Stimulated activated effector memory CD8-positive, alpha-beta T cell treated with anti-CD3 and anti-CD28 coated beads, Interleukin-12 subunit alpha, Interleukin-12 subunit beta, amount 100 ng/mL, for 72 hours (primary cell): Measurements from ENCODE around the gene FMO2.

ENCODE experiments used
- ATAC-seq: fragments of 150-1000 bp; cut with Tn5 transposase; 2 replicates; pipeline ENCODE4 v1.10.0; 2021
- DNase-seq, 2 donors: peaks; one replicate each; pipeline ENCODE4 v3.0.0; 2021 to 2022; ENCODE audit warnings: low spot score in 2 of 2
- H3K27ac Mint-ChIP-seq: one replicate; pipeline ENCODE4 v1.8.0; 2022; ENCODE audit warnings: mild to moderate bottlenecking, mixed read lengths
- H3K36me3 Mint-ChIP-seq: one replicate; pipeline ENCODE4 v1.8.0; 2022; ENCODE audit warnings: mild to moderate bottlenecking, mixed read lengths
- H3K4me1 Mint-ChIP-seq: one replicate; pipeline ENCODE4 v1.8.0; 2022; ENCODE audit warnings: mixed read lengths
- H3K4me3 Mint-ChIP-seq: one replicate; pipeline ENCODE4 v1.8.0; 2022; ENCODE audit warnings: mild to moderate bottlenecking, mixed read lengths
- H3K9me3 Mint-ChIP-seq: one replicate; pipeline ENCODE4 v1.8.0; 2022; ENCODE audit warnings: mixed read lengths

The FMO2 gene

DNA sequence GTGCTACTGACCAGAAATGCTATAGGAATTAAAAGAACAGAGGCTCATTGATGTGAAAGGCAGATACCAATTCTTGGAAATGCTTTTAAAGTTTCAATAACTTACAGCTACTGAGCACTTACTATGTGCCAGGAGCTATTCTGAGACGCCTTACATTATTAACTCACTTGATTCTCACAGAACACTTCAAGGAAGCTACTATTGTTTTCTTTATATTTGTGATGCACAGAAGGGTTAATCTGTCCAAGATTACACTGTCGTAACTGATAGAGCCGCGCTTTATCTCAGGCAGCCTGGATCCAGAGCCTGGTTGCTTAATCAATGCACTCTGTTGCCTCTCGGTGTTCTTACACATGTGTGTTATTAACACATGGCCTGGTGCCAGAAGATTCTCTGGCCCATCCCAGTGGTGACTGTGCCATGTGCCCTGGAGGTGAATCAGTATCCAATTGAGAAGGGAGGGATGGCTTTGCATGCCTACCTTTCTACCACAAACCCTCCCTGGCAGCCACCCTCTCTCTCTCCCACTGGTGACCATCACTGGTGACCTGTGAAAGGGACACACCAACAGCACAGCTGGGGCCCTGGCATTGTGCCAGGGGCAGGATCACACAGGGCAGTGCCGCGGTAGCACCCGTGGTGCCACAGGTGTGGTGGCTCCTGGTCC, 72.0 kb downstream of the FMO2 start:
- Mint-ChIP-seq H3K36me3 (no peaks in the 10 kb centered on the region), H3K27ac (no peak overlapping the region)
- no peak for DNase-seq

DNA sequence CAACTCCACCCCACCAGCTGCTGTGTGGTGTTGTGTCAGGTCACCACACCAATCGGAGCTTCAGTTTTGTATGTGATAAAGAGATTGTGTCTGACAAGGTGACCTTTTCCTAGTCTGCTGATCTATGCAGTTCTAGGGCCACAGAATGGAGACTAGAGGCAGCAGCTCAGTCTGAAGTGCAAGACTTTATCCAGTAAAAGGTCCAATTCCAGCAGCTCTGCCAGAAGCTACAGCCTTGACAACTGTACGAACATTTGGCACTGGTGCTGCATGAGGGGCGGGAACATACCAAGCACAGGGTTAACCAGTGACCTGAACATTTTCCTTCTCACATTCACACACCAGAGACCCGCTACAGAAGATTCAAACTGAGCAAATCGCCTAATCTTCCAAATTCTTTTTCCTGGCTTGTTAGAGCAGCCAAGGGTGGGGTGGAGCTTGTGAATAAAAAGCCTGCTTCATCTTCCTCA, 72.5 kb downstream of the FMO2 start:
- no peaks in the 10 kb centered on the region for H3K9me3 Mint-ChIP-seq
- DNase-seq, result no peak
- H3K27ac Mint-ChIP-seq, result no peak overlapping the region
- H3K4me3 Mint-ChIP-seq, result no peak overlapping the region
- H3K36me3 Mint-ChIP-seq, result no peaks in the 10 kb centered on the region
- ATAC-seq, result no peak
- H3K4me1 Mint-ChIP-seq, result peaks cover under 1% of the 10 kb centered on the region

More for the DNA sequence above, 72.0 kb downstream of the FMO2 start:
- peaks cover 6% of the 10 kb centered on the region for H3K4me1 Mint-ChIP-seq
- no peaks in the 10 kb centered on the region for H3K9me3 Mint-ChIP-seq
- no peak for ATAC-seq
- H3K4me3 Mint-ChIP-seq, result no peak overlapping the region

DNA sequence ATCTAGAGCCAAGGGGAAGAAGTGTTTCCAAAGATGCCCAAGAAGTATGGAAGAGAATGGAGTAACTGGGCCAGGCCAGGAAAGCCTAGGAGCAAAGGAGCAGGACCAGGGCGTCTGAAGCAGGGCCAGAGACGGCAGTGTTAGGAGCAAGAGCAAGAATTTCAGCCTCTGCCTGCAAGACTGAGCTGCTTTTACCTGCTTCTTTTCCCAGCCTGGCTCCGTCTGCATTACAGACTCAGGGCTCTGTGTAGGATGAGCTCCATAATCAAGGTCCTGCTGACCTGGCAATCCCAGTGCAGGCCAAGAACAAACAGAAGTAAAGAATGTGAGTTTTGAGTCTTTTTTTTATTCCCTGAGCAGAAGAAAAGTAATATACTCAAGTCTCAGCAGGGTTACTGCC, 73.3 kb downstream of the FMO2 start:
- ATAC-seq (no peak), DNase-seq (no peak)
- Mint-ChIP-seq H3K9me3 (no peaks in the 10 kb centered on the region), H3K27ac (no peak overlapping the region), H3K4me3 (no peak overlapping the region), H3K36me3 (no peaks in the 10 kb centered on the region), H3K4me1 (no peaks in the 10 kb centered on the region)

DNA sequence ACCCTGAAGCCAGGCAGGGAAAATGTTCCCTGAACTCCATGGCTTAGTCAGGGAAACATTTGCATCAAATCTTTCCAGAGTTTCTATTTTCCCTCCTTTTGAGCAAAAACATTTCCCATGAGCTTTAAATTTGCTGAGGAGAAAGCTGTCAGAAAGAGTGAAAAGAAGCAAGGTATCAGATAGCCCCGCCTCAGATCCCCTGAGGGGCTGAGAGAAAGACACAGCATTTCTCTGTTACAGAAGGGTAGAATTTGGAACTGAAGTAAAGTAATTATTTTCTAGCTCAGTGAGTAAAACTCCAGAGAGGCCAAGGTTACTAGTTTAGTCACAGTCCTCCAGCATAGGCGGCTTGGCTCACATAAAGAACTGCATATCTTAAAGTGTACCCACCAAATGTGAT, 73.8 kb downstream of the FMO2 start:
- no peak for DNase-seq
- Mint-ChIP-seq H3K27ac (no peak overlapping the region), H3K9me3 (no peaks in the 10 kb centered on the region), H3K36me3 (no peaks in the 10 kb centered on the region), H3K4me3 (no peak overlapping the region), H3K4me1 (no peaks in the 10 kb centered on the region)
- no peak for ATAC-seq
